Trophoblast cell (in vitro differentiated cells and primary cell): ENCODE results near the gene LCLAT1.

Source experiments
- DNase-seq, 2 donors: peaks; one replicate each; pipeline ENCODE4 v3.0.0-alpha.2; 2016
- H2AFZ ChIP-seq: 2 replicates; pipeline ENCODE4 v1.6.1; 2013; ENCODE audit warnings: low read length, moderate library complexity, mild to moderate bottlenecking; ENCODE audit not compliant: insufficient read depth, poor library complexity
- H2AK5ac ChIP-seq: 2 replicates; pipeline ENCODE4 v1.6.1; 2013; ENCODE audit warnings: mild to moderate bottlenecking, low read length
- H2BK120ac ChIP-seq: 2 replicates; pipeline ENCODE4 v1.6.1; 2013; ENCODE audit warnings: low read length, mild to moderate bottlenecking, moderate library complexity; ENCODE audit not compliant: insufficient read depth, poor library complexity
- H2BK12ac ChIP-seq: 2 replicates; pipeline ENCODE4 v1.6.1; 2013; ENCODE audit warnings: mild to moderate bottlenecking, low read length, moderate library complexity
- H2BK5ac ChIP-seq: 2 replicates; pipeline ENCODE4 v1.6.1; 2013; ENCODE audit warnings: low read length, low read depth, moderate library complexity, mild to moderate bottlenecking; ENCODE audit not compliant: poor library complexity
- H3K14ac ChIP-seq: 2 replicates; pipeline ENCODE4 v1.6.1; 2013; ENCODE audit warnings: mild to moderate bottlenecking, low read length
- H3K18ac ChIP-seq: 2 replicates; pipeline ENCODE4 v1.6.1; 2013; ENCODE audit warnings: mild to moderate bottlenecking, low read length
- H3K23ac ChIP-seq: 2 replicates; pipeline ENCODE4 v1.6.1; 2013; ENCODE audit warnings: low read length
- H3K27ac ChIP-seq: 2 replicates; pipeline ENCODE4 v1.5.1; 2013; ENCODE audit warnings: low read depth, mild to moderate bottlenecking, inconsistent platforms, low read length, moderate library complexity
- H3K27me3 ChIP-seq: 2 replicates; pipeline ENCODE4 v1.6.1; 2013; ENCODE audit warnings: inconsistent platforms, mild to moderate bottlenecking, low read length, moderate library complexity; ENCODE audit not compliant: insufficient read depth
- H3K36me3 ChIP-seq, 2 experiments: 1 replicate in 1 of 2; 2 replicates in 1 of 2; pipeline ENCODE4 v1.6.1; 2013; ENCODE audit warnings: low read length in 2 of 2, mild to moderate bottlenecking in 2 of 2, moderate library complexity in 1 of 2; ENCODE audit not compliant: insufficient read depth in 2 of 2, control insufficient read depth in 1 of 2
- H3K4ac ChIP-seq: 2 replicates; pipeline ENCODE4 v1.6.1; 2013; ENCODE audit warnings: low read depth, mild to moderate bottlenecking, low read length, moderate library complexity
- H3K4me1 ChIP-seq, 2 experiments: 1 replicate in 1 of 2; 2 replicates in 1 of 2; pipeline ENCODE4 v1.6.1; 2013; ENCODE audit warnings: low read length in 2 of 2, mild to moderate bottlenecking in 2 of 2, moderate library complexity in 1 of 2; ENCODE audit not compliant: insufficient read depth in 2 of 2, control insufficient read depth in 1 of 2
- H3K4me2 ChIP-seq: 2 replicates; pipeline ENCODE4 v1.6.1; 2013; ENCODE audit warnings: inconsistent platforms, mild to moderate bottlenecking, low read length, moderate library complexity
- H3K4me3 ChIP-seq: 2 replicates; pipeline ENCODE4 v1.5.1; 2013; ENCODE audit warnings: mild to moderate bottlenecking, low read depth, low read length, inconsistent platforms
- H3K79me1 ChIP-seq: one replicate; pipeline ENCODE4 v1.6.1; 2013; ENCODE audit warnings: low read length
- H3K79me2 ChIP-seq: 2 replicates; pipeline ENCODE4 v1.6.1; 2013; ENCODE audit warnings: low read length, mild to moderate bottlenecking; ENCODE audit not compliant: control insufficient read depth, insufficient read depth, poor library complexity
- H3K9ac ChIP-seq: 2 replicates; pipeline ENCODE4 v1.6.1; 2013; ENCODE audit warnings: mild to moderate bottlenecking, low read length
- H3K9me3 ChIP-seq: 2 replicates; pipeline ENCODE4 v1.6.1; 2013; ENCODE audit warnings: low read depth, mild to moderate bottlenecking, control low read depth, inconsistent platforms, low read length; ENCODE audit not compliant: insufficient read depth
- H4K12ac ChIP-seq: 2 replicates; pipeline ENCODE4 v1.6.1; 2013; ENCODE audit warnings: low read depth, mild to moderate bottlenecking, low read length, moderate library complexity
- H4K8ac ChIP-seq: 2 replicates; pipeline ENCODE4 v1.6.1; 2013; ENCODE audit warnings: low read depth, mild to moderate bottlenecking, low read length, moderate library complexity
- H4K91ac ChIP-seq: one replicate; pipeline ENCODE4 v1.6.1; 2013; ENCODE audit warnings: low read depth, mild to moderate bottlenecking, low read length, moderate library complexity
- WGBS: extraction: QIAGEN DNeasy Blood & Tissue Kit; methylation state at CpG from one replicate; pipeline ENCODE4 v1.1.7; 2013; ENCODE audit warnings: missing lambda C conversion rate; ENCODE audit not compliant: insufficient read length, insufficient coverage; ENCODE audit errors: extremely low coverage; 5-methylcytosine and 5-hydroxymethylcytosine counted together

Gene LCLAT1

GRCh38 chr2:30527859-30528258 is 80.8 kb downstream of the LCLAT1 start:
- Histone ChIP-seq H3K4me3 (no peak overlapping the region), H3K9me3 (no peaks in the 10 kb centered on the region)

GRCh38 chr2:30530346-30530745 is 83.3 kb downstream of the LCLAT1 start:
- Histone ChIP-seq H2BK12ac (no peak overlapping the region), H2BK5ac (no peak overlapping the region), H2AK5ac (peak overlapping the region; percentile 19), H3K9ac (no peak overlapping the region), H3K36me3 (no peaks in the 10 kb centered on the region), H3K23ac (no peak overlapping the region), H3K4me1 (peaks cover 0 to 2% of the 10 kb centered on the region in 2 experiments), H4K8ac (peak overlapping the region; percentile 16), H2BK120ac (peak overlapping the region; percentile 11), H3K14ac (no peak overlapping the region), H4K91ac (no peak overlapping the region), H3K4me2 (no peak overlapping the region), H3K4me3 (no peak overlapping the region), H3K4ac (no peak overlapping the region), H3K79me2 (no peaks in the 10 kb centered on the region), H3K79me1 (no peaks in the 10 kb centered on the region), H2AFZ (no peak overlapping the region), H3K18ac (no peak overlapping the region), H3K27ac (no peak overlapping the region), H3K27me3 (no peaks in the 10 kb centered on the region), H3K9me3 (no peaks in the 10 kb centered on the region), H4K12ac (no peak overlapping the region)
- WGBS: no CpG with 5 or more reads among the region's 2 CpGs
- DNase-seq: no peak

More at GRCh38 chr2:30527859-30528258, 80.8 kb downstream of the LCLAT1 start:
- H3K4me2 ChIP-seq: no peak overlapping the region
- no CpG with 5 or more reads among the region's 2 CpGs for WGBS
- H4K8ac ChIP-seq: no peak overlapping the region
- H3K79me1 ChIP-seq: no peaks in the 10 kb centered on the region
- H3K79me2 ChIP-seq: no peaks in the 10 kb centered on the region
- no peak overlapping the region for H3K9ac ChIP-seq
- H3K23ac ChIP-seq: no peak overlapping the region
- H4K12ac ChIP-seq: no peak overlapping the region
- no peak overlapping the region for H3K14ac ChIP-seq
- no peak overlapping the region for H2AFZ ChIP-seq
- no peak overlapping the region for H3K18ac ChIP-seq
- no peaks in the 10 kb centered on the region for H3K27me3 ChIP-seq
- peaks cover 0 to 2% of the 10 kb centered on the region in 2 experiments for H3K4me1 ChIP-seq
- no peak for DNase-seq
- no peak overlapping the region for H4K91ac ChIP-seq
- no peak overlapping the region for H3K27ac ChIP-seq
- H2AK5ac ChIP-seq: no peak overlapping the region
- no peak overlapping the region for H3K4ac ChIP-seq
- no peak overlapping the region for H2BK12ac ChIP-seq
- no peak overlapping the region for H2BK120ac ChIP-seq
- no peaks in the 10 kb centered on the region for H3K36me3 ChIP-seq
- no peak overlapping the region for H2BK5ac ChIP-seq

GRCh38 chr2:30541680-30542079 is 94.6 kb downstream of the LCLAT1 start:
- Histone ChIP-seq H2BK5ac (no peak overlapping the region), H3K18ac (no peak overlapping the region), H2BK120ac (no peak overlapping the region), H3K4me1 (no peaks in the 10 kb centered on the region), H3K27ac (no peak overlapping the region), H4K8ac (no peak overlapping the region), H3K4ac (no peak overlapping the region), H3K9me3 (no peaks in the 10 kb centered on the region), H3K14ac (no peak overlapping the region), H3K36me3 (no peaks in the 10 kb centered on the region), H3K79me1 (no peaks in the 10 kb centered on the region), H3K9ac (no peak overlapping the region), H3K23ac (no peak overlapping the region), H2AFZ (no peak overlapping the region), H3K79me2 (no peaks in the 10 kb centered on the region), H3K27me3 (no peaks in the 10 kb centered on the region), H4K12ac (no peak overlapping the region), H3K4me2 (no peak overlapping the region), H3K4me3 (no peak overlapping the region), H2AK5ac (no peak overlapping the region), H2BK12ac (no peak overlapping the region), H4K91ac (no peak overlapping the region)
- no peak for DNase-seq
- WGBS: no CpG with 5 or more reads among the region's 1 CpG

GRCh38 chr2:30545875-30546274 is 98.8 kb downstream of the LCLAT1 start:
- Histone ChIP-seq H3K36me3 (no peaks in the 10 kb centered on the region), H3K18ac (no peak overlapping the region), H3K27ac (no peak overlapping the region), H3K79me2 (no peaks in the 10 kb centered on the region), H3K27me3 (no peaks in the 10 kb centered on the region), H3K23ac (no peak overlapping the region), H3K4me1 (peaks cover 2 to 3% of the 10 kb centered on the region in 2 experiments), H2BK120ac (no peak overlapping the region), H3K79me1 (peaks cover 6% of the 10 kb centered on the region), H3K4me3 (no peak overlapping the region), H3K9ac (no peak overlapping the region), H4K12ac (no peak overlapping the region), H3K4ac (no peak overlapping the region), H2AFZ (no peak overlapping the region), H3K9me3 (no peaks in the 10 kb centered on the region), H3K14ac (no peak overlapping the region), H3K4me2 (no peak overlapping the region), H4K8ac (no peak overlapping the region), H2BK12ac (no peak overlapping the region), H2BK5ac (no peak overlapping the region), H2AK5ac (no peak overlapping the region), H4K91ac (no peak overlapping the region)
- no peak for DNase-seq
- no CpG with 5 or more reads among the region's 1 CpG for WGBS
